HTR-8/SVneo (cell line): Measurements from ENCODE around the gene DIRAS1.
"Not testable (repeated sequence)": the region's sequence is repeated elsewhere in the genome, so short reads cannot be mapped to it uniquely, and the experiment has no call there.

ENCODE experiments used
- DNase-seq: peaks from one replicate; pipeline ENCODE4 v3.0.0; 2011; ENCODE audit warnings: low spot score, mixed read lengths; ENCODE audit not compliant: insufficient read length
- FAIRE-seq: peaks from 2 replicates; lab custom pipeline; 2011; peaks lifted over from hg19 to GRCh38; lab: Jason Lieb, UNC

The DIRAS1 gene

GRCh38 chr19:2715470-2716274, 5.5 kb downstream of the DIRAS1 start:
- DNase-seq (no peak), FAIRE-seq (no peak)

GRCh38 chr19:2714531-2715269, 6.5 kb downstream of the DIRAS1 start:
- DNase-seq (no peak), FAIRE-seq (no peak)

GRCh38 chr19:2714102-2714501, 7.1 kb downstream of the DIRAS1 start:
- not testable (repeated sequence) for FAIRE-seq, DNase-seq

GRCh38 chr19:2713170-2713569, 8.0 kb downstream of the DIRAS1 start:
- DNase-seq, FAIRE-seq: not testable (repeated sequence)

- DNase-seq, result no peak
- FAIRE-seq, result no peak
These were observed 9.3 kb downstream of the DIRAS1 start for GRCh38 chr19:2711875-2712205.

- DNase-seq (no peak), FAIRE-seq (no peak)
These were observed 9.8 kb downstream of the DIRAS1 start for GRCh38 chr19:2711172-2711874.

- DNase-seq (no peak), FAIRE-seq (no peak)
These were observed 14.9 kb downstream of the DIRAS1 start for GRCh38 chr19:2706251-2706650.

GRCh38 chr19:2703691-2704216, 17.4 kb downstream of the DIRAS1 start:
- FAIRE-seq (no peak), DNase-seq (no peak)

- no peak for DNase-seq
- FAIRE-seq, result no peak
These were observed 18.1 kb downstream of the DIRAS1 start for GRCh38 chr19:2703077-2703437.

GRCh38 chr19:2702170-2703076, 18.7 kb downstream of the DIRAS1 start, which contains the start of gene GNG7:
Gene GNG7, minus strand, starts transcription at chr19:2702694. Its CDS starts 182,006 bp downstream, at chr19:2520688.
- FAIRE-seq (no peak), DNase-seq (peak; percentile 94)

GRCh38 chr19:2701361-2702169, 19.6 kb downstream of the DIRAS1 start:
- DNase-seq, result no peak

GRCh38 chr19:2700660-2701360, 20.4 kb downstream of the DIRAS1 start:
- DNase-seq (no peak), FAIRE-seq (no peak)

More at GRCh38 chr19:2701361-2702169, 19.6 kb downstream of the DIRAS1 start:
- no peak for FAIRE-seq

GRCh38 chr19:2699413-2700140, 21.6 kb downstream of the DIRAS1 start:
- DNase-seq (no peak), FAIRE-seq (no peak)

GRCh38 chr19:2694196-2694595, 27.0 kb downstream of the DIRAS1 start:
- FAIRE-seq (no peak), DNase-seq (no peak)

- DNase-seq (no peak), FAIRE-seq (no peak)
These were observed 27.5 kb downstream of the DIRAS1 start for GRCh38 chr19:2693492-2694160.

- FAIRE-seq (no peak), DNase-seq (no peak)
These were observed 29.2 kb downstream of the DIRAS1 start for GRCh38 chr19:2691951-2692350.

GRCh38 chr19:2690856-2691255, 30.3 kb downstream of the DIRAS1 start:
- DNase-seq (no peak), FAIRE-seq (no peak)
